Testis (tissue), 2 donors: ENCODE results near the gene LIMD2.

ENCODE experiments used
- POLR2A ChIP-seq: fragments of 450-650 bp; IDR thresholded peaks from one replicate; pipeline ENCODE4 v1.6.1; 2017; ENCODE audit warnings: antibody characterized with exemption, mild to moderate bottlenecking, moderate library complexity
- TF ChIP-seq, protein P1 (sequence below), 3 experiments: fragments of 450-650 bp in 2 of 3; fragments of 200-600 bp in 1 of 3; sonication (generic) in 1 of 3; IDR thresholded peaks; one replicate each; pipeline ENCODE4 v1.5.1; 2016 to 2019; ENCODE audit warnings: antibody characterized with exemption in 3 of 3, mild to moderate bottlenecking in 2 of 3, moderate library complexity in 1 of 3

GRCh38 chr17:63692195-63692816, 7.6 kb downstream of the LIMD2 start:
- TF ChIP-seq POLR2A = no peak
- TF ChIP-seq, protein P1, sequence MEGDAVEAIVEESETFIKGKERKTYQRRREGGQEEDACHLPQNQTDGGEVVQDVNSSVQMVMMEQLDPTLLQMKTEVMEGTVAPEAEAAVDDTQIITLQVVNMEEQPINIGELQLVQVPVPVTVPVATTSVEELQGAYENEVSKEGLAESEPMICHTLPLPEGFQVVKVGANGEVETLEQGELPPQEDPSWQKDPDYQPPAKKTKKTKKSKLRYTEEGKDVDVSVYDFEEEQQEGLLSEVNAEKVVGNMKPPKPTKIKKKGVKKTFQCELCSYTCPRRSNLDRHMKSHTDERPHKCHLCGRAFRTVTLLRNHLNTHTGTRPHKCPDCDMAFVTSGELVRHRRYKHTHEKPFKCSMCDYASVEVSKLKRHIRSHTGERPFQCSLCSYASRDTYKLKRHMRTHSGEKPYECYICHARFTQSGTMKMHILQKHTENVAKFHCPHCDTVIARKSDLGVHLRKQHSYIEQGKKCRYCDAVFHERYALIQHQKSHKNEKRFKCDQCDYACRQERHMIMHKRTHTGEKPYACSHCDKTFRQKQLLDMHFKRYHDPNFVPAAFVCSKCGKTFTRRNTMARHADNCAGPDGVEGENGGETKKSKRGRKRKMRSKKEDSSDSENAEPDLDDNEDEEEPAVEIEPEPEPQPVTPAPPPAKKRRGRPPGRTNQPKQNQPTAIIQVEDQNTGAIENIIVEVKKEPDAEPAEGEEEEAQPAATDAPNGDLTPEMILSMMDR (IDR thresholded peaks at IDR 0.05) = no peak
